Cardiac muscle cell (in vitro differentiated cells and primary cell): ENCODE measurements around the gene TGFA. TPM values are rescaled to one million over a fixed set of nuclear protein-coding genes. Genes with fewer than 3 reads are reported as not detected.

ENCODE experiments used
- DNase-seq, 2 donors: peaks; one replicate each; pipeline versions ENCODE4 v3.0.0 to v3.0.0-alpha.2; 2010 to 2017; ENCODE audit warnings: low read depth in 1 of 2, low spot score in 1 of 2
- H3K27ac ChIP-seq: fragments of 200-600 bp; sonication (generic); 2 replicates; pipeline ENCODE4 v1.5.1; 2016
- H3K27me3 ChIP-seq: fragments of 200-600 bp; sonication (generic); 2 replicates; pipeline ENCODE4 v1.6.0; 2016; ENCODE audit warnings: control low read depth
- H3K36me3 ChIP-seq: fragments of 200-600 bp; sonication (generic); 2 replicates; pipeline ENCODE4 v1.5.1; 2016; ENCODE audit warnings: control low read depth
- H3K4me1 ChIP-seq: fragments of 200-600 bp; sonication (generic); 2 replicates; pipeline ENCODE4 v1.8.1; 2017; ENCODE audit warnings: low read depth, mild to moderate bottlenecking, mixed run types
- H3K4me3 ChIP-seq: fragments of 200-600 bp; sonication (generic); 2 replicates; pipeline ENCODE4 v1.5.1; 2016; ENCODE audit warnings: mild to moderate bottlenecking
- H3K9me3 ChIP-seq: fragments of 200-600 bp; sonication (generic); 2 replicates; pipeline ENCODE4 v1.5.1; 2017; ENCODE audit warnings: low read depth, mild to moderate bottlenecking, control low read depth
- polyA plus RNA-seq: library from polyadenylated mRNA; unstranded; fragments of >200 nt; fragmentation: Nextera tagmentation; extraction: Ambion mirVana; gene quantifications from 2 replicates; pipeline ENCODE4 v1.2.1, GENCODE V29; 2016
- total RNA-seq: library from RNA; depleted of rRNA; stranded (reverse); fragments of >200 nt; gene quantifications from 2 replicates; pipeline ENCODE4 v1.2.3, GENCODE V29; 2016
- TF ChIP-seq, protein P1 (sequence below): IDR thresholded peaks from 2 replicates; pipeline ENCODE4 v1.5.1; 2012; ENCODE audit warnings: low read depth, mild to moderate bottlenecking, low read length

TGFA gene
- total and polyA plus RNA-seq, 2 experiments from 2014 or later: 4.6 TPM; not detected in 1

DNA sequence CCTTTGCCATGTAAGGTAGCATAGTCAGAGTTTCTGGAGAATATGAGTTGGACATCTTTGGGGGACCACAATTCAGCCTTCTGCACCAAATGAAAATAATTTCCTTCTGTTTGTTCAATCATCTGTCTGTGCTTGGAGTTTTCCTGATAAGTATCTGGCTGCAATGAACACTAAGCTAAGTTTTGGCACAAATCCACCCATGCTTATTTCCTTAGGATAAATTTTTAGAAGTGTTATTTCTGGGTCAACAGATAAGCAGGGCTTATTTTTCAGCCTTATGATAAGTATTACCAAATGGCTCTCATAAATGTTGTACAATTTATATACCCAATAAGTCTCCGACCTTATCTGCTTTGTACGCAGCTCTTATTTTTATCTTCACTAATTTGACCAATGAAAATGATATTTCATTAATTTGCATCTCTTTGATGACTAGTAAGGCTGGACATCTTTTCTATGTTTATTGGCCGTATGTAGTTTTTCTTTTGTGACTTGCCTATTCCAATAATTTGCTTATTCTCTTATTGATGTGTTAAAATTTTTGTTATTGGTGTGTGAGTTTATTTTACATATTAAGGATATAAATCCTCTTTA is 59.2 kb downstream of the TGFA start:
- no peak overlapping the region for H3K4me3 ChIP-seq
- no peaks in the 10 kb centered on the region for H3K4me1 ChIP-seq
- H3K36me3 ChIP-seq: no peaks in the 10 kb centered on the region
- DNase-seq: no peak
- no peaks in the 10 kb centered on the region for H3K27me3 ChIP-seq
- H3K27ac ChIP-seq: no peak overlapping the region
- TF ChIP-seq, protein P1, sequence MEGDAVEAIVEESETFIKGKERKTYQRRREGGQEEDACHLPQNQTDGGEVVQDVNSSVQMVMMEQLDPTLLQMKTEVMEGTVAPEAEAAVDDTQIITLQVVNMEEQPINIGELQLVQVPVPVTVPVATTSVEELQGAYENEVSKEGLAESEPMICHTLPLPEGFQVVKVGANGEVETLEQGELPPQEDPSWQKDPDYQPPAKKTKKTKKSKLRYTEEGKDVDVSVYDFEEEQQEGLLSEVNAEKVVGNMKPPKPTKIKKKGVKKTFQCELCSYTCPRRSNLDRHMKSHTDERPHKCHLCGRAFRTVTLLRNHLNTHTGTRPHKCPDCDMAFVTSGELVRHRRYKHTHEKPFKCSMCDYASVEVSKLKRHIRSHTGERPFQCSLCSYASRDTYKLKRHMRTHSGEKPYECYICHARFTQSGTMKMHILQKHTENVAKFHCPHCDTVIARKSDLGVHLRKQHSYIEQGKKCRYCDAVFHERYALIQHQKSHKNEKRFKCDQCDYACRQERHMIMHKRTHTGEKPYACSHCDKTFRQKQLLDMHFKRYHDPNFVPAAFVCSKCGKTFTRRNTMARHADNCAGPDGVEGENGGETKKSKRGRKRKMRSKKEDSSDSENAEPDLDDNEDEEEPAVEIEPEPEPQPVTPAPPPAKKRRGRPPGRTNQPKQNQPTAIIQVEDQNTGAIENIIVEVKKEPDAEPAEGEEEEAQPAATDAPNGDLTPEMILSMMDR: no peak
- H3K9me3 ChIP-seq: no peaks in the 10 kb centered on the region

DNA sequence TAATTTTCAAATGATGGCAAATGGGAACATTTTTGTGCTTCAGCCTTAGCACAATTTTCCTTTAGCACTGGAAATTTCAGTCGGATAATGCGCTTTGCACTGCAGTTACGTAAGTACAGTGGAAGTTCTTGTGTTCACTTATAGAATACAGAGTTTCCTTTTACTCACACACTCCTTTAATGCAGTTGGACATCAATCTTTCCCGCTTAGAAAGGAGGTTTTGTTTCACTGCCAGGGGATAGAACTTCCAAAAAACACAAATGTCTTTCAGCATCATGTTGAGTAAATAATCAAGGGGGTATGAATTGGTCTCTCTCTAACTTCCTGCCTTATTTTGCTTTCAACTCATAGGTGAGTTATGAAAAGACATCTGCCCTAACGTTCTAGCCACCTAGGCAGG is 63.2 kb downstream of the TGFA start:
- H3K36me3 ChIP-seq: no peaks in the 10 kb centered on the region
- TF ChIP-seq, protein P1: no peak
- H3K4me3 ChIP-seq: no peak overlapping the region
- no peak overlapping the region for H3K27ac ChIP-seq
- no peak for DNase-seq
- H3K9me3 ChIP-seq: no peaks in the 10 kb centered on the region
- H3K4me1 ChIP-seq: no peaks in the 10 kb centered on the region
- H3K27me3 ChIP-seq: no peaks in the 10 kb centered on the region

DNA sequence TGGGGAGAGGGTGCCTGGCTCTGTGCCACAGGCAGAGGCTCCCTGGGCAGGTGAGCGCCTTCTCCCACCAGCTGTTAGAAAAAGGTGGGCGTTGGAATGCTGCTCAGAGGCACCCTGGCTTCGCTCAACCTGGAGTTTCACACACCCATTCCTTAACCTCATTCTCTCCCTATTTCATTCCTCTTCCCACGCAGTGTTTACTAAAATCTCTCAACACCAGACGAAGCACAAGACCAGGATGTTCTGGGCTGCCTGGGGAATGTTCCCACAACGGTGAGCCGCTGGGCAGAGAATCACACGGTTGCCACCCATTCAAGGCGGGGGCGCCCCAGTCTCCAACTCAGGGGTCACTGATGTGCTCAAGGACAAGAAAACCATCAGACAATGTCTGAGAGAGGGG is 64.5 kb downstream of the TGFA start:
- Histone ChIP-seq H3K27ac (no peak overlapping the region), H3K9me3 (no peaks in the 10 kb centered on the region), H3K36me3 (no peaks in the 10 kb centered on the region), H3K4me3 (no peak overlapping the region), H3K4me1 (no peaks in the 10 kb centered on the region), H3K27me3 (no peaks in the 10 kb centered on the region)
- DNase-seq: no peak
- TF ChIP-seq, protein P1: no peak

DNA sequence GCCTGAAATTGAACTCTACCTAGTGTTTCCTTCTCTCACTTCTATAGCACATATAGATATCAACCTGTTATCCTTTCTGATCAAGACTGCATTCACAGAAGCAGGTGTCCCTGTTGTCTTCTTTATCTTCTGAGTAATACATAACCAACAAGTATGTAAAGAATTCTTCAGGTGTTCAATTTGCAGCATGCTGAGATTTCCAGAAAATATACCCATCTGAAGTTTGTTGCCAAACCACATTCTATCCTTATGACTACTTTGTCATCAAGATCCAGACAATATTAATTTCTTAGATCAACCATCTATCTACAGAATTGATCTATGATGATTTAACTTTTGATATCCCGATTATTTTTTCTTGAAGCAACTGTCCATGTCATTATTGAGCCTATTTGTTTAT is 69.5 kb downstream of the TGFA start:
- no peaks in the 10 kb centered on the region for H3K36me3 ChIP-seq
- TF ChIP-seq, protein P1: no peak
- no peaks in the 10 kb centered on the region for H3K9me3 ChIP-seq
- no peaks in the 10 kb centered on the region for H3K4me1 ChIP-seq
- no peak overlapping the region for H3K4me3 ChIP-seq
- DNase-seq: no peak
- H3K27ac ChIP-seq: no peak overlapping the region
- H3K27me3 ChIP-seq: no peaks in the 10 kb centered on the region

DNA sequence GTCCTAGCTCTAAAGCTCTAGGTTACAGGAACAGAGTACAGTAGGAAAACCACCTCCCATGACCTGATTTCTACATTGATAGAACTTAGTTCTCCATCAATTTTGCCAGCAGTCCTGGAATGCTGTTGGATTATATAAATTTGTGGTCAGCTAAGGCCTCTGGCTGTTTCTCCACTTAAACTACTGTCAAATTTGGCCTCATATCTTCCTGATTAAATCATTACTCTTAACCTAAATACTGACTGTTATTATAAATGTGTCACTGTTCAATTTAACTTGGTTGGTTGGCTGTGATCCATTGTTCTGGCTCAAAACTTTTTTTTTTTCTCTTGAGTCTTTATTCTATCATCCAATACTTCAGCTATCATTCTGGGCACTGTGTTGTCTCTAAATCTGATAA is 71.2 kb downstream of the TGFA start:
- Histone ChIP-seq H3K9me3 (no peaks in the 10 kb centered on the region), H3K4me1 (no peaks in the 10 kb centered on the region), H3K36me3 (no peaks in the 10 kb centered on the region)

More for the DNA sequence above, 71.2 kb downstream of the TGFA start:
- TF ChIP-seq, protein P1: no peak
- Histone ChIP-seq H3K27me3 (no peaks in the 10 kb centered on the region), H3K4me3 (no peak overlapping the region), H3K27ac (no peak overlapping the region)
- DNase-seq: no peak
